ENCODE measurements around the gene SCML1.

GRCh38 chrX:17735406-17735805 is 1.9 kb upstream of the SCML1 start:
- TF ChIP-seq, protein P1, sequence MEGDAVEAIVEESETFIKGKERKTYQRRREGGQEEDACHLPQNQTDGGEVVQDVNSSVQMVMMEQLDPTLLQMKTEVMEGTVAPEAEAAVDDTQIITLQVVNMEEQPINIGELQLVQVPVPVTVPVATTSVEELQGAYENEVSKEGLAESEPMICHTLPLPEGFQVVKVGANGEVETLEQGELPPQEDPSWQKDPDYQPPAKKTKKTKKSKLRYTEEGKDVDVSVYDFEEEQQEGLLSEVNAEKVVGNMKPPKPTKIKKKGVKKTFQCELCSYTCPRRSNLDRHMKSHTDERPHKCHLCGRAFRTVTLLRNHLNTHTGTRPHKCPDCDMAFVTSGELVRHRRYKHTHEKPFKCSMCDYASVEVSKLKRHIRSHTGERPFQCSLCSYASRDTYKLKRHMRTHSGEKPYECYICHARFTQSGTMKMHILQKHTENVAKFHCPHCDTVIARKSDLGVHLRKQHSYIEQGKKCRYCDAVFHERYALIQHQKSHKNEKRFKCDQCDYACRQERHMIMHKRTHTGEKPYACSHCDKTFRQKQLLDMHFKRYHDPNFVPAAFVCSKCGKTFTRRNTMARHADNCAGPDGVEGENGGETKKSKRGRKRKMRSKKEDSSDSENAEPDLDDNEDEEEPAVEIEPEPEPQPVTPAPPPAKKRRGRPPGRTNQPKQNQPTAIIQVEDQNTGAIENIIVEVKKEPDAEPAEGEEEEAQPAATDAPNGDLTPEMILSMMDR (conservative IDR thresholded peaks at IDR 0.05; ENCODE audit: low read depth, low read length), result no peak
- no peak for TF ChIP-seq EZH2 (IDR thresholded peaks at IDR 0.05; ENCODE audit: borderline replicate concordance, low read depth, low read length, poor library complexity, severe bottlenecking)
